HEK293 (cell line): ENCODE data around the gene GNLY.

Experiments
- CTCF ChIA-PET: fragments of 350-600 bp; formaldehyde crosslinking; extraction: SDS; loops from one replicate; lab custom pipeline; 2021; ENCODE audit warnings: antibody characterized with exemption; lab: Yijun Ruan, JAX
- POLR2A ChIA-PET: fragments of 300-600 bp; formaldehyde crosslinking; extraction: SDS; loops from one replicate; lab custom pipeline; 2020; ENCODE audit warnings: antibody characterized with exemption, inconsistent platforms; lab: Yijun Ruan, JAX
- H3K27ac ChIP-seq: fragments of 200-500 bp; sonication (Bioruptor generic); 2 replicates; pipeline ENCODE4 v1.5.1; 2014; ENCODE audit warnings: low read depth, low read length, control low read depth, inconsistent platforms; ENCODE audit errors: extremely low read depth
- H3K36me3 ChIP-seq, 2 experiments: fragments of 200-500 bp in 1 of 2; sonication (Bioruptor generic) in 1 of 2; 1 replicate in 1 of 2; 2 replicates in 1 of 2; pipeline ENCODE4 v1.5.1; 2014 to 2017; ENCODE audit warnings: inconsistent platforms in 2 of 2, low read length in 2 of 2; ENCODE audit not compliant: control insufficient read depth in 2 of 2, insufficient read depth in 1 of 2
- H3K4me1 ChIP-seq: fragments of 200-500 bp; sonication (Bioruptor generic); 2 replicates; pipeline ENCODE4 v1.5.1; 2014; ENCODE audit warnings: mild to moderate bottlenecking, low read length, inconsistent platforms; ENCODE audit not compliant: control insufficient read depth, insufficient read depth
- H3K4me3 ChIP-seq: 2 replicates; pipeline ENCODE4 v1.5.1; 2011; ENCODE audit warnings: low read depth, mild to moderate bottlenecking, control low read depth, low read length, moderate library complexity
- H3K9me3 ChIP-seq: fragments of 200-500 bp; sonication (Bioruptor generic); 2 replicates; pipeline ENCODE4 v1.5.1; 2014; ENCODE audit warnings: low read depth, low read length, inconsistent platforms; ENCODE audit not compliant: control insufficient read depth, insufficient read depth
- CTCF ChIP-seq: fragments of 450-650 bp; formaldehyde crosslinking; IDR thresholded peaks from 2 replicates; pipeline ENCODE4 v1.5.1; 2016; ENCODE audit warnings: missing biosample characterization, missing genetic modification characterization
- MZF1 ChIP-seq: fragments of 450-650 bp; formaldehyde crosslinking; IDR thresholded peaks from 2 replicates; pipeline ENCODE4 v1.5.1; 2017; ENCODE audit warnings: missing biosample characterization, missing genetic modification characterization, borderline replicate concordance
- SCRT1 ChIP-seq: fragments of 450-650 bp; formaldehyde crosslinking; IDR thresholded peaks from 2 replicates; pipeline ENCODE4 v1.5.1; 2016; ENCODE audit warnings: missing biosample characterization, missing genetic modification characterization, borderline replicate concordance
- SP3 ChIP-seq: fragments of 450-650 bp; formaldehyde crosslinking; IDR thresholded peaks from 2 replicates; pipeline ENCODE4 v1.5.1; 2016; ENCODE audit warnings: missing biosample characterization, missing genetic modification characterization
- TCF7L2 ChIP-seq: IDR thresholded peaks from 2 replicates; pipeline ENCODE4 v1.6.1; 2011; ENCODE audit warnings: low read depth, mild to moderate bottlenecking, inconsistent platforms, low read length, moderate library complexity, borderline replicate concordance
- ZBTB17 ChIP-seq: fragments of 450-650 bp; formaldehyde crosslinking; IDR thresholded peaks from 2 replicates; pipeline ENCODE4 v1.5.1; 2016; ENCODE audit warnings: missing biosample characterization, missing genetic modification characterization
- ZBTB20 ChIP-seq: fragments of 450-650 bp; formaldehyde crosslinking; IDR thresholded peaks from 2 replicates; pipeline ENCODE4 v1.5.1; 2016; ENCODE audit warnings: missing biosample characterization, missing genetic modification characterization
- ZBTB49 ChIP-seq: fragments of 450-650 bp; formaldehyde crosslinking; IDR thresholded peaks from 2 replicates; pipeline ENCODE4 v1.5.1; 2016; ENCODE audit warnings: missing biosample characterization, missing genetic modification characterization, low read depth
- ZNF16 ChIP-seq: fragments of 450-650 bp; formaldehyde crosslinking; IDR thresholded peaks from 2 replicates; pipeline ENCODE4 v1.5.1; 2016; ENCODE audit warnings: low read depth, missing biosample characterization, missing genetic modification characterization
- ZNF169 ChIP-seq: fragments of 450-650 bp; formaldehyde crosslinking; IDR thresholded peaks from 2 replicates; pipeline ENCODE4 v1.5.1; 2016; ENCODE audit warnings: missing biosample characterization, missing genetic modification characterization
- ZNF280C ChIP-seq: fragments of 450-650 bp; formaldehyde crosslinking; IDR thresholded peaks from 2 replicates; pipeline ENCODE4 v1.5.1; 2016; ENCODE audit warnings: missing biosample characterization, missing genetic modification characterization
- ZNF324 ChIP-seq: fragments of 450-650 bp; formaldehyde crosslinking; IDR thresholded peaks from 2 replicates; pipeline ENCODE4 v1.5.1; 2016; ENCODE audit warnings: missing biosample characterization, missing genetic modification characterization
- ZNF335 ChIP-seq: fragments of 450-650 bp; formaldehyde crosslinking; conservative IDR thresholded peaks from 2 replicates; pipeline ENCODE4 v1.5.1; 2016; ENCODE audit warnings: missing biosample characterization, missing genetic modification characterization
- ZNF350 ChIP-seq: fragments of 450-650 bp; formaldehyde crosslinking; IDR thresholded peaks from 2 replicates; pipeline ENCODE4 v1.5.0; 2017; ENCODE audit warnings: missing biosample characterization, mild to moderate bottlenecking, missing genetic modification characterization
- ZNF391 ChIP-seq: fragments of 450-650 bp; formaldehyde crosslinking; IDR thresholded peaks from 2 replicates; pipeline ENCODE4 v1.5.1; 2016; ENCODE audit warnings: low read depth, missing biosample characterization, missing genetic modification characterization, borderline replicate concordance
- ZNF394 ChIP-seq: fragments of 450-650 bp; formaldehyde crosslinking; IDR thresholded peaks from 2 replicates; pipeline ENCODE4 v1.5.1; 2016; ENCODE audit warnings: missing biosample characterization, missing genetic modification characterization, mild to moderate bottlenecking, moderate library complexity, borderline replicate concordance
- ZNF514 ChIP-seq: fragments of 450-650 bp; formaldehyde crosslinking; IDR thresholded peaks from 2 replicates; pipeline ENCODE4 v1.5.1; 2016; ENCODE audit warnings: missing biosample characterization, missing genetic modification characterization
- ZNF558 ChIP-seq: fragments of 450-650 bp; formaldehyde crosslinking; IDR thresholded peaks from 2 replicates; pipeline ENCODE4 v1.5.1; 2016; ENCODE audit warnings: missing biosample characterization, missing genetic modification characterization
- ZNF600 ChIP-seq: fragments of 450-650 bp; formaldehyde crosslinking; IDR thresholded peaks from 2 replicates; pipeline ENCODE4 v1.5.1; 2016; ENCODE audit warnings: missing biosample characterization, missing genetic modification characterization
- ZNF623 ChIP-seq: fragments of 450-650 bp; formaldehyde crosslinking; IDR thresholded peaks from 2 replicates; pipeline ENCODE4 v1.5.1; 2016; ENCODE audit warnings: missing biosample characterization, missing genetic modification characterization
- ZNF645 ChIP-seq: fragments of 450-650 bp; formaldehyde crosslinking; IDR thresholded peaks from 2 replicates; pipeline ENCODE4; 2016; ENCODE audit warnings: missing biosample characterization, missing genetic modification characterization
- ZNF654 ChIP-seq: fragments of 450-650 bp; formaldehyde crosslinking; IDR thresholded peaks from 2 replicates; pipeline ENCODE4 v1.5.1; 2016; ENCODE audit warnings: low read depth, missing biosample characterization, missing genetic modification characterization
- ZNF660 ChIP-seq: fragments of 450-650 bp; IDR thresholded peaks from 2 replicates; pipeline ENCODE4 v1.5.1; 2018; ENCODE audit warnings: missing biosample characterization, mild to moderate bottlenecking, missing genetic modification characterization
- ZNF707 ChIP-seq: fragments of 450-650 bp; formaldehyde crosslinking; IDR thresholded peaks from 2 replicates; pipeline ENCODE4 v1.5.1; 2016; ENCODE audit warnings: missing biosample characterization, missing genetic modification characterization
- ZSCAN30 ChIP-seq: fragments of 450-650 bp; IDR thresholded peaks from 2 replicates; pipeline ENCODE4 v1.5.1; 2018; ENCODE audit warnings: missing biosample characterization, mild to moderate bottlenecking, missing genetic modification characterization, moderate library complexity

Gene GNLY

GRCh38 chr2:85728342-85728741 lies 34.2 kb downstream of the GNLY start:
- Histone ChIP-seq H3K4me1 (peaks cover 2% of the 10 kb centered on the region), H3K27ac (no peak overlapping the region), H3K9me3 (no peaks in the 10 kb centered on the region), H3K4me3 (no peak overlapping the region), H3K36me3 (no peaks in the 10 kb centered on the region)
- ChIA-PET CTCF (interaction anchor here (0.6 to 2.5 kb wide), 51 partner anchors 9 to 497 kb away, joined by 3 to 141 read pairs (median 5); partner anchors contain the start of gene ATOH8), POLR2A (interaction anchor here (1.1 kb wide), 1 partner anchor 86 kb away, joined by 3 read pairs; no protein-coding TSS in a partner anchor)
- TF ChIP-seq ZNF324 (tag by site-specific recombination) (no peak), ZNF391 (tag by site-specific recombination) (no peak), ZNF16 (tag by site-specific recombination) (no peak)

GRCh38 chr2:85728883-85729824 lies 35.0 kb downstream of the GNLY start:
- no peaks in the 10 kb centered on the region for H3K9me3 ChIP-seq
- no peaks in the 10 kb centered on the region for H3K36me3 ChIP-seq
- no peak overlapping the region for H3K4me3 ChIP-seq
- peaks cover 2% of the 10 kb centered on the region for H3K4me1 ChIP-seq
- H3K27ac ChIP-seq, result no peak overlapping the region
- CTCF ChIA-PET, result interaction anchor here (0.6 to 2.5 kb wide), 56 partner anchors 8 to 496 kb away, joined by 3 to 141 read pairs (median 5); partner anchors contain the start of gene ATOH8
- POLR2A ChIA-PET, result interaction anchor here (1.1 kb wide), 1 partner anchor 85 kb away, joined by 3 read pairs; no protein-coding TSS in a partner anchor
- no peak for TF ChIP-seq TCF7L2
- no peak for TF ChIP-seq ZNF280C (tag by site-specific recombination)
- no peak for TF ChIP-seq ZNF514 (tag by site-specific recombination)
- TF ChIP-seq CTCF (tag by site-specific recombination), result peak; percentile 93
- TF ChIP-seq ZNF394 (tag by site-specific recombination), result peak; percentile 83; the same call in 1 of the 2 replicates
- TF ChIP-seq SP3, result no peak
- no peak for TF ChIP-seq ZNF558 (tag by site-specific recombination)
- peak; percentile 89 for TF ChIP-seq ZSCAN30 (tag by site-specific recombination)
- TF ChIP-seq ZNF707 (tag by site-specific recombination), result no peak
- TF ChIP-seq ZBTB49 (tag by site-specific recombination), result no peak
- TF ChIP-seq ZNF169 (tag by site-specific recombination), result no peak
- TF ChIP-seq MZF1 (tag by site-specific recombination), result no peak
- no peak for TF ChIP-seq ZNF623
- no peak for TF ChIP-seq ZBTB20 (tag by site-specific recombination)
- 0 out of 2 replicates have a peak, but pooled peaks have one; percentile 31 for TF ChIP-seq ZNF660
- TF ChIP-seq SCRT1 (tag by site-specific recombination), result no peak
- TF ChIP-seq ZNF16 (tag by site-specific recombination), result no peak
- peak; percentile 56; the same call in 1 of the 2 replicates for TF ChIP-seq ZBTB17
- peak; percentile 90 for TF ChIP-seq ZNF654 (tag by site-specific recombination)
- TF ChIP-seq ZNF350 (tag by site-specific recombination), result no peak
- TF ChIP-seq ZNF645 (tag by site-specific recombination), result no peak
- TF ChIP-seq ZNF335 (tag by site-specific recombination), result peak; percentile 22; the same call in 1 of the 2 replicates
- TF ChIP-seq ZNF391 (tag by site-specific recombination), result no peak
- TF ChIP-seq ZNF600, result no peak
